H9 (cell line): ENCODE data around the gene SLC39A7. TPM values are rescaled to one million over a fixed set of nuclear protein-coding genes. Genes with fewer than 3 reads are reported as not detected.
A peak's percentile ranks its signal among the peaks of the same experiment; 100 is the strongest.

ENCODE experiments used
- DNase-seq: peaks from one replicate; pipeline ENCODE4 v3.0.0-alpha.2; 2017
- H2AFZ ChIP-seq: one replicate; pipeline ENCODE4 v1.6.1; 2013; ENCODE audit warnings: mild to moderate bottlenecking, low read length, control low read depth, moderate library complexity
- H2AK5ac ChIP-seq: 2 replicates; pipeline ENCODE4 v1.6.1; 2013; ENCODE audit warnings: low read length, control low read depth, mixed read lengths; ENCODE audit not compliant: insufficient read length
- H2BK120ac ChIP-seq: one replicate; pipeline ENCODE4 v1.6.1; 2013; ENCODE audit warnings: low read depth, mild to moderate bottlenecking, low read length, control low read depth, inconsistent platforms; ENCODE audit not compliant: poor library complexity, severe bottlenecking
- H2BK12ac ChIP-seq: 2 replicates; pipeline ENCODE4 v1.6.1; 2013; ENCODE audit warnings: low read length, control low read depth, mixed read lengths, low read depth; ENCODE audit not compliant: insufficient read length
- H2BK15ac ChIP-seq: 2 replicates; pipeline ENCODE4 v1.6.1; 2013; ENCODE audit warnings: low read depth, low read length, control low read depth
- H2BK20ac ChIP-seq: one replicate; pipeline ENCODE4 v1.6.1; 2013; ENCODE audit warnings: low read depth, mild to moderate bottlenecking, low read length, control low read depth, inconsistent platforms; ENCODE audit not compliant: poor library complexity, severe bottlenecking
- H2BK5ac ChIP-seq: 2 replicates; pipeline ENCODE4 v1.6.1; 2013; ENCODE audit warnings: low read length, control low read depth, mixed read lengths; ENCODE audit not compliant: insufficient read length
- H3K14ac ChIP-seq: 2 replicates; pipeline ENCODE4 v1.6.1; 2013; ENCODE audit warnings: low read length, control low read depth; ENCODE audit not compliant: insufficient read depth
- H3K18ac ChIP-seq: 2 replicates; pipeline ENCODE4 v1.6.1; 2013; ENCODE audit warnings: low read depth, mild to moderate bottlenecking, mixed read lengths, low read length, control low read depth; ENCODE audit not compliant: insufficient read length
- H3K23ac ChIP-seq: 2 replicates; pipeline ENCODE4 v1.6.1; 2013; ENCODE audit warnings: low read length, control low read depth, mixed read lengths, low read depth; ENCODE audit not compliant: insufficient read length
- H3K23me2 ChIP-seq: 2 replicates; pipeline ENCODE4 v1.6.1; 2013; ENCODE audit warnings: low read depth, mild to moderate bottlenecking, mixed read lengths, low read length, control low read depth; ENCODE audit not compliant: insufficient read length, poor library complexity, severe bottlenecking
- H3K27ac ChIP-seq: 2 replicates; pipeline ENCODE4 v1.5.1; 2013; ENCODE audit warnings: low read length, control low read depth, mixed read lengths, low read depth; ENCODE audit not compliant: insufficient read length
- H3K27me3 ChIP-seq: 2 replicates; pipeline ENCODE4 v1.6.1; 2013; ENCODE audit warnings: low read length, control low read depth, inconsistent platforms; ENCODE audit not compliant: insufficient read depth
- H3K4ac ChIP-seq: 2 replicates; pipeline ENCODE4 v1.6.1; 2013; ENCODE audit warnings: low read depth, mild to moderate bottlenecking, control low read depth, inconsistent platforms, low read length, moderate library complexity
- H3K4me1 ChIP-seq: 2 replicates; pipeline ENCODE4 v1.6.1; 2013; ENCODE audit warnings: low read length, control low read depth, inconsistent platforms; ENCODE audit not compliant: insufficient read depth
- H3K4me2 ChIP-seq: 2 replicates; pipeline ENCODE4 v1.6.1; 2013; ENCODE audit warnings: low read length, control low read depth, mixed read lengths; ENCODE audit not compliant: insufficient read length, insufficient read depth
- H3K56ac ChIP-seq: 2 replicates; pipeline ENCODE4 v1.6.1; 2013; ENCODE audit warnings: low read depth, mild to moderate bottlenecking, mixed read lengths, low read length, control low read depth; ENCODE audit not compliant: insufficient read length
- H3K79me1 ChIP-seq: 2 replicates; pipeline ENCODE4 v1.6.1; 2013; ENCODE audit warnings: low read depth, mild to moderate bottlenecking, moderate library complexity, low read length, control low read depth, inconsistent platforms; ENCODE audit not compliant: insufficient read depth, poor library complexity, severe bottlenecking
- H3K79me2 ChIP-seq: 2 replicates; pipeline ENCODE4 v1.6.1; 2013; ENCODE audit warnings: low read length, control low read depth, inconsistent platforms; ENCODE audit not compliant: insufficient read depth
- H3K9ac ChIP-seq: 2 replicates; pipeline ENCODE4 v1.6.1; 2013; ENCODE audit warnings: low read length, control low read depth, mixed read lengths; ENCODE audit not compliant: insufficient read length; ENCODE audit errors: extremely low read depth
- H3K9me3 ChIP-seq: one replicate; pipeline ENCODE4 v1.6.1; 2013; ENCODE audit warnings: low read depth, low read length, inconsistent platforms; ENCODE audit not compliant: control insufficient read depth
- H3T11ph ChIP-seq: one replicate; pipeline ENCODE4 v1.6.1; 2013; ENCODE audit warnings: mild to moderate bottlenecking, low read length, control low read depth, inconsistent platforms
- H4K20me1 ChIP-seq: one replicate; pipeline ENCODE4 v1.6.1; 2013; ENCODE audit not compliant: control insufficient read depth, insufficient read length, insufficient read depth
- H4K5ac ChIP-seq: 2 replicates; pipeline ENCODE4 v1.6.1; 2013; ENCODE audit warnings: low read depth, mild to moderate bottlenecking, mixed read lengths, low read length, control low read depth; ENCODE audit not compliant: insufficient read length
- H4K8ac ChIP-seq: replicated peaks from 2 replicates; pipeline ENCODE4 v1.6.1; 2013; ENCODE audit warnings: low read length, control low read depth, mixed read lengths, low read depth; ENCODE audit not compliant: insufficient read length
- H4K91ac ChIP-seq: 2 replicates; pipeline ENCODE4 v1.6.1; 2013; ENCODE audit warnings: low read depth, mild to moderate bottlenecking, moderate library complexity, mixed read lengths, low read length, control low read depth; ENCODE audit not compliant: insufficient read length
- H3K27ac Mint-ChIP-seq, 3 experiments: 2 replicates in 2 of 3; 3 replicates in 1 of 3; pipeline ENCODE4 v1.8.0; 2020 to 2021; ENCODE audit warnings: mixed read lengths in 3 of 3, mild to moderate bottlenecking in 1 of 3, moderate library complexity in 1 of 3
- H3K27me3 Mint-ChIP-seq: 2 replicates; pipeline ENCODE4 v1.8.0; 2021; ENCODE audit warnings: low read depth, mild to moderate bottlenecking, moderate library complexity, mixed read lengths
- H3K36me3 Mint-ChIP-seq, 3 experiments: 2 replicates in 2 of 3; 3 replicates in 1 of 3; pipeline ENCODE4 v1.8.0; 2020 to 2021; ENCODE audit warnings: low read depth in 3 of 3, mixed read lengths in 3 of 3; ENCODE audit not compliant: insufficient read depth in 1 of 3
- H3K4me1 Mint-ChIP-seq, 2 experiments: 2 replicates each; pipeline ENCODE4 v1.8.0; 2020; ENCODE audit warnings: mixed read lengths in 2 of 2
- H3K4me3 Mint-ChIP-seq, 2 experiments: 2 replicates in 1 of 2; 3 replicates in 1 of 2; pipeline ENCODE4 v1.8.0; 2020 to 2021; ENCODE audit warnings: mild to moderate bottlenecking in 2 of 2, mixed read lengths in 2 of 2, moderate library complexity in 1 of 2
- H3K9me3 Mint-ChIP-seq, 2 experiments: 2 replicates in 1 of 2; 3 replicates in 1 of 2; pipeline ENCODE4 v1.8.0; 2020; ENCODE audit warnings: mild to moderate bottlenecking in 2 of 2, mixed read lengths in 2 of 2, moderate library complexity in 1 of 2
- WGBS: extraction: QIAGEN DNeasy Blood & Tissue Kit; methylation state at CpG from one replicate; pipeline ENCODE4 v1.1.7; 2013; ENCODE audit warnings: missing lambda C conversion rate, low lambda C conversion rate, mixed read lengths; ENCODE audit not compliant: insufficient read length; ENCODE audit errors: extremely low coverage; 5-methylcytosine and 5-hydroxymethylcytosine counted together
- total RNA-seq: library from RNA; stranded (reverse); gene quantifications from 2 replicates; pipeline ENCODE4 v1.2.1, GENCODE V29; 2021
- TF ChIP-seq, protein P1 (sequence below): fragments of 200-600 bp; sonication (generic); conservative IDR thresholded peaks from 3 replicates; pipeline ENCODE4 v1.8.0; 2021; ENCODE audit warnings: antibody characterized with exemption, mild to moderate bottlenecking

Gene SLC39A7
- total RNA-seq, 1 experiment from 2014 or later, result 107 TPM

DNA sequence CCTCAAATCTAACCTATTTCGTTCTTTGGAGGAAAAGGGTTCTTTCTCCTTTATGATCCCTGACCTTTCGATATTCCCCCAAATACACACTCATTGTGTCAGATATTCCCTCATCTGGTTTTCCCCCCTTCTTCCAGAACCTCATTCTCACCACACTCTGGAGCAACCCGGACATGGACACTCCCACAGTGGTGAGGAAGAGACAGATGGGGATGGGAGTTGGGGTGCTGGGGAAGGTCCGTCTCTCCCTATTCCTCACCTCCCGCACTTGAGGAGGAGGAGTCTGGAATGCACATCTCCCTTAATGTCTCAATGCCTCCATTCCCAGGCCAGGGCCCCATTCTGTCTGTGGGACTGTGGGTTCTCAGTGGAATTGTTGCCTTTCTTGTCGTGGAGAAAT is 1.3 kb downstream of the SLC39A7 start:
- Histone ChIP-seq H3K56ac (no peak overlapping the region), H3K18ac (no peak overlapping the region), H3K79me2 (peaks cover 4% of the 10 kb centered on the region; the same call in 1 of the 2 replicates), H3K79me1 (no peaks in the 10 kb centered on the region), H3K23me2 (peaks cover 18% of the 10 kb centered on the region), H3K4me1 (peaks cover 15% of the 10 kb centered on the region; the same call in 1 of the 2 replicates), H3K9me3 (no peaks in the 10 kb centered on the region), H2BK120ac (no peak overlapping the region), H4K20me1 (no peaks in the 10 kb centered on the region), H2AK5ac (no peak overlapping the region), H2BK12ac (no peak overlapping the region), H3K23ac (no peak overlapping the region), H4K5ac (no peak overlapping the region), H3K9ac (no peak overlapping the region), H2AFZ (no peak overlapping the region), H2BK20ac (no peak overlapping the region), H3K4ac (no peak overlapping the region), H2BK15ac (no peak overlapping the region), H4K91ac (no peak overlapping the region), H4K8ac (no peak overlapping the region), H3K4me2 (peak overlapping the region; percentile 86), H3K27ac (no peak overlapping the region), H3K27me3 (peaks cover 17% of the 10 kb centered on the region; the same call in 1 of the 2 replicates), H3K14ac (no peak overlapping the region), H3T11ph (no peak overlapping the region), H2BK5ac (no peak overlapping the region)
- H3K9me3 Mint-ChIP-seq, result no peaks in the 10 kb centered on the region; a peak in 1 of 5 replicates
- H3K4me3 Mint-ChIP-seq, result peak overlapping the region; percentile 96 to 99
- WGBS, result no CpG with 5 or more reads among the region's 6 CpGs
- H3K4me1 Mint-ChIP-seq, result peaks cover 51 to 63% of the 10 kb centered on the region in 2 experiments
- no peak overlapping the region for H3K27ac Mint-ChIP-seq
- TF ChIP-seq, protein P1, sequence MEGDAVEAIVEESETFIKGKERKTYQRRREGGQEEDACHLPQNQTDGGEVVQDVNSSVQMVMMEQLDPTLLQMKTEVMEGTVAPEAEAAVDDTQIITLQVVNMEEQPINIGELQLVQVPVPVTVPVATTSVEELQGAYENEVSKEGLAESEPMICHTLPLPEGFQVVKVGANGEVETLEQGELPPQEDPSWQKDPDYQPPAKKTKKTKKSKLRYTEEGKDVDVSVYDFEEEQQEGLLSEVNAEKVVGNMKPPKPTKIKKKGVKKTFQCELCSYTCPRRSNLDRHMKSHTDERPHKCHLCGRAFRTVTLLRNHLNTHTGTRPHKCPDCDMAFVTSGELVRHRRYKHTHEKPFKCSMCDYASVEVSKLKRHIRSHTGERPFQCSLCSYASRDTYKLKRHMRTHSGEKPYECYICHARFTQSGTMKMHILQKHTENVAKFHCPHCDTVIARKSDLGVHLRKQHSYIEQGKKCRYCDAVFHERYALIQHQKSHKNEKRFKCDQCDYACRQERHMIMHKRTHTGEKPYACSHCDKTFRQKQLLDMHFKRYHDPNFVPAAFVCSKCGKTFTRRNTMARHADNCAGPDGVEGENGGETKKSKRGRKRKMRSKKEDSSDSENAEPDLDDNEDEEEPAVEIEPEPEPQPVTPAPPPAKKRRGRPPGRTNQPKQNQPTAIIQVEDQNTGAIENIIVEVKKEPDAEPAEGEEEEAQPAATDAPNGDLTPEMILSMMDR, result no peak
- DNase-seq, result no peak
- peaks cover 25 to 38% (median 28%) of the 10 kb centered on the region in 3 experiments for H3K36me3 Mint-ChIP-seq
- H3K27me3 Mint-ChIP-seq, result peaks cover 21% of the 10 kb centered on the region
